Measurements from ENCODE around the gene NEO1. TPM values are rescaled to one million over a fixed set of nuclear protein-coding genes. Genes with fewer than 3 reads are reported as not detected.

Gene NEO1
- total and polyA plus RNA-seq, 4 donors = 1.6 to 9.9 (median 5.8) TPM

DNA sequence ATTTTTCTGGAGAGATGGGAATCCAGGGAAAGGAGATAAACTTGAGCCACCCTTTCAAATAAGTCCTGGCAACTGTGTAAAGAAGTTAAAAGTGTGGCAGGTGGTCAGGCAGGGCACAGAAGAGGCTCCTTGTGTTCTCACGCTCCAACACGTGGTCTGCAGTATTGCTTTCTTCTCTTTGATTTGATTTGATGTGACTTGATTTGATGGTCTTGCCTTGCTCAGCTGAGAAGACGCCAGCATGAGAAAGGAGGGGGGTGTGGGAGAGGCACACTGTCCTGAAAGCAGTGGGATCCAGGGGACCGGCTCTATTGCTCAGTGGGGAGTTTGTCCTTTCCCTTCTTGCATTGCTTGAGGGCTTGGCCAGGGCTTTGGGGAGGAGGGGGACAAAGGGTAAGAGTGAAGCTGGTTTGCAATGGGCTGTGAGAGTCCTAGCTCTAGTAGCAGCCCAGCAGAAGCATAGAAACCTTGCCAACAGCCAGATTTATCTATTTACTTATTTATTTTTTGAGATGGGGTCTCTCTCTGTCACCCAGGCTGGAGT lies 25.7 kb upstream of the NEO1 start (continued):
- TF ChIP-seq, protein P1, sequence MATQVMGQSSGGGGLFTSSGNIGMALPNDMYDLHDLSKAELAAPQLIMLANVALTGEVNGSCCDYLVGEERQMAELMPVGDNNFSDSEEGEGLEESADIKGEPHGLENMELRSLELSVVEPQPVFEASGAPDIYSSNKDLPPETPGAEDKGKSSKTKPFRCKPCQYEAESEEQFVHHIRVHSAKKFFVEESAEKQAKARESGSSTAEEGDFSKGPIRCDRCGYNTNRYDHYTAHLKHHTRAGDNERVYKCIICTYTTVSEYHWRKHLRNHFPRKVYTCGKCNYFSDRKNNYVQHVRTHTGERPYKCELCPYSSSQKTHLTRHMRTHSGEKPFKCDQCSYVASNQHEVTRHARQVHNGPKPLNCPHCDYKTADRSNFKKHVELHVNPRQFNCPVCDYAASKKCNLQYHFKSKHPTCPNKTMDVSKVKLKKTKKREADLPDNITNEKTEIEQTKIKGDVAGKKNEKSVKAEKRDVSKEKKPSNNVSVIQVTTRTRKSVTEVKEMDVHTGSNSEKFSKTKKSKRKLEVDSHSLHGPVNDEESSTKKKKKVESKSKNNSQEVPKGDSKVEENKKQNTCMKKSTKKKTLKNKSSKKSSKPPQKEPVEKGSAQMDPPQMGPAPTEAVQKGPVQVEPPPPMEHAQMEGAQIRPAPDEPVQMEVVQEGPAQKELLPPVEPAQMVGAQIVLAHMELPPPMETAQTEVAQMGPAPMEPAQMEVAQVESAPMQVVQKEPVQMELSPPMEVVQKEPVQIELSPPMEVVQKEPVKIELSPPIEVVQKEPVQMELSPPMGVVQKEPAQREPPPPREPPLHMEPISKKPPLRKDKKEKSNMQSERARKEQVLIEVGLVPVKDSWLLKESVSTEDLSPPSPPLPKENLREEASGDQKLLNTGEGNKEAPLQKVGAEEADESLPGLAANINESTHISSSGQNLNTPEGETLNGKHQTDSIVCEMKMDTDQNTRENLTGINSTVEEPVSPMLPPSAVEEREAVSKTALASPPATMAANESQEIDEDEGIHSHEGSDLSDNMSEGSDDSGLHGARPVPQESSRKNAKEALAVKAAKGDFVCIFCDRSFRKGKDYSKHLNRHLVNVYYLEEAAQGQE (IDR thresholded peaks at IDR 0.05) = no peak

DNA sequence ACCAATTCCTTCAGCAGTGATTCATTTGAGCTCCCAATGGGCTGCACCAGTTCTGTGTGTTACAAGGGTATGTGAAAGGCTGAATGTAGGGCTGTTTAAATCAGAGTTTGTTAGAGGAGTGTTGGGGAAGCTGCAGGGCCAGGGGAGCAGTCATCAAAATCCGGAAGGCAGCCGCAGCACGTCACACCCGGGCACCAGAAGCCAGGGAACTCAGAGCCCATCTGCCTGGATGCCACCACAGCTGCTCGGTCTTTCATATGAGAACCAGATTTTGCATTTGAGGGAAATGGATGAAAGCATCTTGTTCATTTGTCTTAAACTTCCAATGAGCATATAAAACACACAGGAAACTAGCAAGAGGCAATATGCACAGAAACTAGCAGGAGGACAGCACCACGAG lies 24.2 kb upstream of the NEO1 start:
- Histone ChIP-seq H3K9me3 (ENCODE audit: control insufficient read depth in 4 of 4, low read length in 3 of 4) (no peaks in the 10 kb centered on the region), H3K4me3 (ENCODE audit: low read depth in 1 of 3, low read length in 3 of 3) (no peak overlapping the region), H3K9ac (ENCODE audit: low read depth in 1 of 2, low read length in 2 of 2) (no peak overlapping the region), H3K36me3 (ENCODE audit: control insufficient read depth in 4 of 4, insufficient read depth in 3 of 4, low read depth in 1 of 4, low read length in 3 of 4) (no peaks in the 10 kb centered on the region), H3K27ac (ENCODE audit: low read depth in 1 of 2, low read length in 2 of 2) (no peak overlapping the region), H3K27me3 (ENCODE audit: control insufficient read depth in 4 of 4, insufficient read depth in 4 of 4, low read length in 3 of 4) (peaks cover 0 to 5% (median 0%) of the 10 kb centered on the region in 4 donors), H3K4me1 (ENCODE audit: control insufficient read depth in 4 of 4, insufficient read depth in 4 of 4, low read length in 3 of 4) (no peaks in the 10 kb centered on the region)
- 90% methylated on average over 6 of the region's 6 CpGs for WGBS
- TF ChIP-seq, protein P2, sequence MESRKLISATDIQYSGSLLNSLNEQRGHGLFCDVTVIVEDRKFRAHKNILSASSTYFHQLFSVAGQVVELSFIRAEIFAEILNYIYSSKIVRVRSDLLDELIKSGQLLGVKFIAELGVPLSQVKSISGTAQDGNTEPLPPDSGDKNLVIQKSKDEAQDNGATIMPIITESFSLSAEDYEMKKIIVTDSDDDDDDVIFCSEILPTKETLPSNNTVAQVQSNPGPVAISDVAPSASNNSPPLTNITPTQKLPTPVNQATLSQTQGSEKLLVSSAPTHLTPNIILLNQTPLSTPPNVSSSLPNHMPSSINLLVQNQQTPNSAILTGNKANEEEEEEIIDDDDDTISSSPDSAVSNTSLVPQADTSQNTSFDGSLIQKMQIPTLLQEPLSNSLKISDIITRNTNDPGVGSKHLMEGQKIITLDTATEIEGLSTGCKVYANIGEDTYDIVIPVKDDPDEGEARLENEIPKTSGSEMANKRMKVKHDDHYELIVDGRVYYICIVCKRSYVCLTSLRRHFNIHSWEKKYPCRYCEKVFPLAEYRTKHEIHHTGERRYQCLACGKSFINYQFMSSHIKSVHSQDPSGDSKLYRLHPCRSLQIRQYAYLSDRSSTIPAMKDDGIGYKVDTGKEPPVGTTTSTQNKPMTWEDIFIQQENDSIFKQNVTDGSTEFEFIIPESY (IDR thresholded peaks at IDR 0.05) = no peak
- TF ChIP-seq JUND (IDR thresholded peaks at IDR 0.05) (no peak), NR2F2 (IDR thresholded peaks at IDR 0.05) (no peak), YY1 (IDR thresholded peaks at IDR 0.05) (no peak), RAD21 (IDR thresholded peaks at IDR 0.05) (no peak)
- TF ChIP-seq, protein P3, sequence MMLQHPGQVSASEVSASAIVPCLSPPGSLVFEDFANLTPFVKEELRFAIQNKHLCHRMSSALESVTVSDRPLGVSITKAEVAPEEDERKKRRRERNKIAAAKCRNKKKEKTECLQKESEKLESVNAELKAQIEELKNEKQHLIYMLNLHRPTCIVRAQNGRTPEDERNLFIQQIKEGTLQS (IDR thresholded peaks at IDR 0.05) = no peak
- DNase-seq (ENCODE audit: low spot score) = no peak

DNA sequence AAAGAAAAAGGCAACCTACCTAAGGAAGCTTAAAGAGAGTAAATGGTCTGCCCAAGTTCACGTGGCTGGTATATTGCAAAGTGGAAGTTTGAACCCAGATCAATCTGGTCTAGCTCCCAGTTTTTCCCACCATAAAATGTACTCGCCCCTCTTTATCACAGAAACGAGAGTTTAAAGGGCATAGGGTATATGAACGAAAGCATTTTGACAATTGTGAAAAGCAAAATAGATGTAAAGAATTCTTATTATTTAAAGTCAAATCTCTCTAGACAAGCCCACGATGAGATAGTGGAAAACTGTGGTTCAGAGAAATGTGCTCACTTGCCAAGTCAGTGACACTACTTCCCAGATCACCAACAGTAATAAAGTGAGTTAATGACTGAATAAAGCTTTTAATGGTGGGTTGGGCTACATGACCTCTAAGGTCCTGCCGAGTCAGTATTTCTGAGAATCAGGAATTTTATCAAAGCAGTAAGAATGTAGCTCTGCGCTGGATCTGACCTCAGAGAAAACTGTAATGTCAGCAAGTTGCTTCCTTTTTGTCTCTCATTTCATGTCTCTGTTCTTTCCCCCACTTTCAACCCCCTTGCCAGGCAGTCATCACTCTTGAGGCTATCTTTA lies 23.3 kb upstream of the NEO1 start:
- Histone ChIP-seq H3K27ac (ENCODE audit: low read depth in 1 of 2, low read length in 2 of 2) (no peak overlapping the region), H3K4me1 (ENCODE audit: control insufficient read depth in 4 of 4, insufficient read depth in 4 of 4, low read length in 3 of 4) (no peaks in the 10 kb centered on the region), H3K4me3 (ENCODE audit: low read depth in 1 of 3, low read length in 3 of 3) (no peak overlapping the region), H3K9me3 (ENCODE audit: control insufficient read depth in 4 of 4, low read length in 3 of 4) (no peaks in the 10 kb centered on the region), H3K27me3 (ENCODE audit: control insufficient read depth in 4 of 4, insufficient read depth in 4 of 4, low read length in 3 of 4) (peaks cover 0 to 9% (median 0%) of the 10 kb centered on the region in 4 donors), H3K36me3 (ENCODE audit: control insufficient read depth in 4 of 4, insufficient read depth in 3 of 4, low read depth in 1 of 4, low read length in 3 of 4) (no peaks in the 10 kb centered on the region), H3K9ac (ENCODE audit: low read depth in 1 of 2, low read length in 2 of 2) (no peak overlapping the region)
- TF ChIP-seq RAD21 (IDR thresholded peaks at IDR 0.05) (no peak), NR2F2 (IDR thresholded peaks at IDR 0.05) (peak; percentile 37), GABPA (IDR thresholded peaks at IDR 0.05 in 1 of 2, conservative IDR thresholded peaks at IDR 0.05 in 1 of 2) (no peak)
- TF ChIP-seq, protein P3 (IDR thresholded peaks at IDR 0.05) = no peak
- TF ChIP-seq, protein P2 (IDR thresholded peaks at IDR 0.05) = no peak
- WGBS = 60% methylated on average over 7 of the region's 7 CpGs
- DNase-seq (ENCODE audit: low spot score) = no peak
